ENCODE data around the gene SDF4. TPM values are rescaled to one million over a fixed set of nuclear protein-coding genes. Genes with fewer than 3 reads are reported as not detected.

Gene SDF4
- total and polyA plus RNA-seq, 2 of the 4 experiments (the other 2 are of a cell fraction), result 57.0 to 250 TPM

GRCh38 chr1:1225238-1225845 is 6.5 kb downstream of the SDF4 start:
- ChIA-PET POLR2A (ENCODE audit: unreplicated experiment) (no interaction called here), CTCF (no interaction called here)
- H3K79me1 ChIP-seq (ENCODE audit: low read depth in 1 of 2, low read length in 2 of 2), result peaks cover 11 to 61% of the 10 kb centered on the region in 2 experiments; a peak in 3 of 4 replicates
- H2BK5ac ChIP-seq (ENCODE audit: low read depth, low read length, poor library complexity, severe bottlenecking), result no peak overlapping the region
- intact Hi-C loops (cut with micrococcal nuclease) (no loop called here), dilution Hi-C loops (cut with HindIII; ENCODE audit: low sequenced_read_pairs, unreplicated experiment) (no loop called here), in situ Hi-C loops (cut with MboI; ENCODE audit: low sequenced_read_pairs) (no loop called here)
- H3K4me1 ChIP-seq (ENCODE audit: control insufficient read depth, insufficient read depth, low read length), result peaks cover 6% of the 10 kb centered on the region; the same call in 1 of the 2 replicates
- no peak overlapping the region for H2BK120ac ChIP-seq (ENCODE audit: low read depth, low read length)
- no peak overlapping the region for H3K56ac ChIP-seq (ENCODE audit: extremely low read depth, insufficient read depth, low read length)
- no peak overlapping the region for H2AK9ac ChIP-seq (replicated peaks; ENCODE audit: low read depth, low read length, poor library complexity)
- H3K4me3 ChIP-seq (ENCODE audit: insufficient read depth, low read depth, low read length), result no peak overlapping the region
- H3K14ac ChIP-seq (replicated peaks; ENCODE audit: low read depth, low read length), result no peak overlapping the region
- peaks cover 64% of the 10 kb centered on the region for H4K20me1 ChIP-seq (ENCODE audit: insufficient read depth, low read length)
- H4K5ac ChIP-seq (ENCODE audit: low read depth, low read length), result no peak overlapping the region
- no peak overlapping the region for H2AK5ac ChIP-seq (ENCODE audit: low read depth, low read length)
- H2BK20ac ChIP-seq (ENCODE audit: low read depth, low read length), result no peak overlapping the region
- peaks cover 15% of the 10 kb centered on the region for H3K9me1 ChIP-seq (ENCODE audit: insufficient read depth, low read length)
- no peak overlapping the region for H3K4me2 ChIP-seq (ENCODE audit: low read depth, low read length)
- no peak overlapping the region for H2BK15ac ChIP-seq (ENCODE audit: low read depth, low read length)
- no peak overlapping the region for H3K9ac ChIP-seq (ENCODE audit: low read depth, low read length)
- H3K27ac ChIP-seq (ENCODE audit: insufficient read depth, low read length), result no peak overlapping the region
- peaks cover 70% of the 10 kb centered on the region for H3K36me3 ChIP-seq (ENCODE audit: control insufficient read depth, insufficient read depth, low read length)
- no peak overlapping the region for H2AFZ ChIP-seq (replicated peaks; ENCODE audit: low read length, poor library complexity)
- no peaks in the 10 kb centered on the region for H3K27me3 ChIP-seq (ENCODE audit: control insufficient read depth, insufficient read depth, low read length)
- no peak overlapping the region for H3K18ac ChIP-seq (ENCODE audit: low read depth, low read length)
- H3K4ac ChIP-seq (ENCODE audit: low read depth, low read length), result no peak overlapping the region
- H3K23ac ChIP-seq (ENCODE audit: low read depth, low read length), result no peak overlapping the region
- no peak for TF ChIP-seq RFX5 (IDR thresholded peaks at IDR 0.05; ENCODE audit: low read depth, low read length)
- no peak for TF ChIP-seq MXI1 (IDR thresholded peaks at IDR 0.05; ENCODE audit: borderline replicate concordance, low read depth, low read length)
- TF ChIP-seq RAD21 (IDR thresholded peaks at IDR 0.05; ENCODE audit: low read length), result no peak
- no peak for TF ChIP-seq USF2 (IDR thresholded peaks at IDR 0.05; ENCODE audit: low read depth, low read length)
- TF ChIP-seq CTCF (conservative IDR thresholded peaks at IDR 0.05; ENCODE audit: low read depth, low read length), result no peak
- TF ChIP-seq POLR2A (IDR thresholded peaks at IDR 0.05; ENCODE audit: low read depth, low read length), result no peak
- H3K9me3 ChIP-seq (ENCODE audit: control insufficient read depth, insufficient read depth, low read length), result no peaks in the 10 kb centered on the region
- H4K91ac ChIP-seq (ENCODE audit: insufficient read depth, low read depth, low read length), result no peak overlapping the region
- ATAC-seq (ENCODE audit: low read depth) (no peak), DNase-seq (no peak)
- no peak overlapping the region for H4K8ac ChIP-seq (ENCODE audit: low read depth in 2 of 2, low read length in 2 of 2)
- no TSS peak for BruUV-seq (replicated peaks)
- WGBS, 2 experiments (ENCODE audit: extremely low coverage in 2 of 2, insufficient read length in 1 of 2), result 98% methylated on average over 16 of the region's 34 CpGs; no CpG with 5 or more reads in 1 of the 2 experiments

Measured in IMR-90 (cell line).